GM21423 (cell line): ENCODE results near the gene ANGPTL5.
"Not testable (repeated sequence)": the region's sequence is repeated elsewhere in the genome, so short reads cannot be mapped to it uniquely, and the experiment has no call there.

ENCODE experiments used
- ATAC-seq: cut with Tn5 transposase; IDR thresholded peaks from one replicate; pipeline ENCODE4 v1.9.1; 2021; ENCODE audit warnings: mild to moderate bottlenecking, moderate library complexity; ENCODE audit not compliant: unreplicated experiment

ANGPTL5 gene

DNA sequence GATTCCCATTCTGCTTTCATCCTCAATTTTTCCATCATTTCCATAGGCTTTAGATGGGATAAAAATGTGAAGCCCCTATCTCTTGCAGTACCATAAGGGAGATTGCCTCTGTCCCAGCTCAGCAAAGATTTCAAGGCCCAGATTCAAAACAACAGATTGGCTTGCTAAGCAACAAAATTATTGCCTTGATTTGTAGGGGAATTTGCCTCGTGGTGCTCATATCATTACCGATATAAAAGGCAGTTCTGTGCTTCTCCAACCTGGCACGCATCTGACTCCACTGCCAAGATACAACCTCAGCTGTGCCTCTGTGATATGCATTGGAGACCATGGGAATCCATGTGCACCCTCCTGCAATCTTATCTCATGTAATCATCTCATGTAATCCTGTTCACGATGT is 26.6 kb downstream of the ANGPTL5 start:
- no peak for ATAC-seq

DNA sequence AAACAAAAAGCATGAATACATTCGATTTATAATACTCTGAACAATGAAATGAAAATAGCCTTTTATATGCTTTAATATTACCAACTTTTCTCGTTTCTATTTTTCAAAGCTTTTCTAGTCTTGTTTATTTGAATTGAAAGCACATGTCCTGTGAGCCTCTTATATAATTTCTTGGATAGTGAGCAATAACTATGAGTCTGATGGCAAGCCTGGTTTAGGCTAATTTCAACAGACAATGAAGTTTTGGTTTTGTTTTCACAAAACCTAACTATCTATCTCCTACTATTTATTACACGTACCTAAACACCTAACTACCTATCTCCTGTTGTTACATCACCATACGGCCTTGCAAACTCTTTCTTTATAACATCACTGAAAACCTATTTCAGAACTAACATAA is 30.7 kb downstream of the ANGPTL5 start:
- ATAC-seq: no peak

DNA sequence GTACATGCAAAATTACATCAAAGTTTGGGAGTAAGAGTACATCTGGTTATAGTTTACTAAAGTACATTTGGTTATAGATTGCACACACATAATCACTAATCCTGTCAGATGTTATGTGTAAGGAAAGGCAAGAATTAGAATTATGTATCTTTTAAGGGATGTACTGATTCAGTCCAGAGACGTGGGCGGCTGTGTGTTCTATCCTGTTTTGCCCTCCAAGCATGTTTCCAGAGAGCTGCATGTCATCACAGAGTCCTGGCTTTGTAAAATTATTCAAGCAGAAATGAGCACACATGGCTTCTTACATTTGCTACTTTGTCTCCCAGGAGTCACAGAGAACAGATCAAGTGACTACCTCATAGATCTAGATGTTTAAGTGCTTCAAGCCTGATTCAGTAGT is 34.7 kb downstream of the ANGPTL5 start:
- no peak for ATAC-seq

GRCh38 chr11:101880222-101880621 is 36.1 kb downstream of the ANGPTL5 start:
- ATAC-seq: no peak

GRCh38 chr11:101872171-101872882 is 44.0 kb downstream of the ANGPTL5 start:
- ATAC-seq: no peak

GRCh38 chr11:101870510-101870909 is 45.8 kb downstream of the ANGPTL5 start:
- no peak for ATAC-seq

GRCh38 chr11:101867951-101868350 is 48.4 kb downstream of the ANGPTL5 start:
- ATAC-seq: no peak

DNA sequence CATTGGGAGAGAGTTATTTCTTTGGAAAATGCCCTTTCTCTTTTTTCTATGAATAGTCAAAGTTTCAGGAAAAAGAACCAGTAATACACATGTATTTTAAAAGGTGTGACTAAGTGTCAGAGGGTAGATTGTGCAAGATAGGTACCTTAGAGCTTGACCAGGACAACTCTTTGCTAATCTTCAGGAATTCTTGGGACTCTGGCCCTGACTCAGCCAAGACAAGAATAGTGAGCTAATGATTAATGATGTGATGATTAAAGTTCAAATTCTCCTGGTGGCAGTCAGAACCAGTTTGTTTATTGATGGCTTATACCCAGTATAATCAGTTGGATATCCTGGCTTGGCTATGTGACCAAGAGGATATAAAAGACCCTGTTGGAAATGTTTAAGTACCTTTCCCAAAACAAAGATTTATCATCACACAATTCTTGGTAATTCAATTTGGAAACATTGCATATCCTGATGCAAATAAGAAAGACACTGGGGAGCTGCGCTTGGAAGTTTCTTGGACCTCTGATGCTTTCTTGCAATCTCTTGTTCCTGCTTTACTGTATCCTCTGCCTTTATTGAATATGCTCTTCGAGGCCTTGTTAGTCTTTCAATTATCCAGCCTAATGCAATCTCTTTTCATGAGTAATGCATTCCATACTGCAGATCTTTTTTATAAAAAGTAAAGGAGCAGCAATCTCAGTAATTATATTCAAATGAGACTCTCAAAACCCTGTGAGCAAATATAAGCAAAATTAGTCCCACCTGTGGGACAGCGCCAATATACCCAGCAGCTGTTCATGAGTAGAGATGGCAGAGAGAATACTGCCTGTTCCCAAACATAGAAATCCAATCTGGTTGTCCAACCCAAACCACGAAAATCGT is 49.5 kb downstream of the ANGPTL5 start:
- no peak for ATAC-seq

- ATAC-seq: no peak
Observed at GRCh38 chr11:101864098-101864497, 52.2 kb downstream of the ANGPTL5 start.

GRCh38 chr11:101863361-101863760 is 53.0 kb downstream of the ANGPTL5 start:
- ATAC-seq: no peak

DNA sequence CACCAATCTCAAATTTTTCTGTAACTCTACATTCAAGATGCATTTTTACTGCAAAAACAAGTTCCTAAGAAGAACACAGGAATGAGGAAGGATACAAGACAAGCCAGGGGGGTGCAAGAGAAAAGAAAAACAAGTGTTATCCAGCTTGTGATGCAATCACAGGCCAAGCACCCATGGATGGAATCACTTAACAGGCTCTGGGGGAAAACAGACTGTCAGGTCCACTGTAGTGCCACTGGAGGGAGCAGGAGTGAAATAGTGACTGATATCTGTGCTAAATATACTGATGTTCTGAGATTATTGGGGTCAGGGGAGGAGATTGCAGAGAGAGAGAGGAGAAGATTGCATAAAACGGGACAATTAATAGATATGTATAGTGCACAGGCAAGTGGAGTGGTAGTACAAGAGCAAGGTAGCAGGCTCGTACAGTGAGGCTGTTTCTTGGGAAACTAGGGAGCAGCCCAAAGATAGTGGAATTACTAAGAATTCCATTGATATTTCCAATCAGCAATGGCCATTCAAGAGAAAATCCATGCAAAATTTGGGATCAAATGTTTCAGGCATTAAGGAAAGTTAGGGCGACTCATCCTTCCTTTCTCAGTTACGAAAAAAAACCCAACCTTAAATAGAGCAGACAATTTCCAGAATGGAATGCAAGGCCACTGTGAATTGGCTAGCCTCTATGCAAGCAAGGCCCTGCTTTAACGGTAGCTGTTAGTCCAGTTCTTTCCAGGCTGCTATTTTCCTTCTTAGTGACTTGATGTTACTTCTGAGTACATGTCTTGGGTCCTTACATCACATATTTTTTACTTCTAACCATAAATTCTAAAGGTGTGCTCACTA is 53.7 kb downstream of the ANGPTL5 start:
- no peak for ATAC-seq

DNA sequence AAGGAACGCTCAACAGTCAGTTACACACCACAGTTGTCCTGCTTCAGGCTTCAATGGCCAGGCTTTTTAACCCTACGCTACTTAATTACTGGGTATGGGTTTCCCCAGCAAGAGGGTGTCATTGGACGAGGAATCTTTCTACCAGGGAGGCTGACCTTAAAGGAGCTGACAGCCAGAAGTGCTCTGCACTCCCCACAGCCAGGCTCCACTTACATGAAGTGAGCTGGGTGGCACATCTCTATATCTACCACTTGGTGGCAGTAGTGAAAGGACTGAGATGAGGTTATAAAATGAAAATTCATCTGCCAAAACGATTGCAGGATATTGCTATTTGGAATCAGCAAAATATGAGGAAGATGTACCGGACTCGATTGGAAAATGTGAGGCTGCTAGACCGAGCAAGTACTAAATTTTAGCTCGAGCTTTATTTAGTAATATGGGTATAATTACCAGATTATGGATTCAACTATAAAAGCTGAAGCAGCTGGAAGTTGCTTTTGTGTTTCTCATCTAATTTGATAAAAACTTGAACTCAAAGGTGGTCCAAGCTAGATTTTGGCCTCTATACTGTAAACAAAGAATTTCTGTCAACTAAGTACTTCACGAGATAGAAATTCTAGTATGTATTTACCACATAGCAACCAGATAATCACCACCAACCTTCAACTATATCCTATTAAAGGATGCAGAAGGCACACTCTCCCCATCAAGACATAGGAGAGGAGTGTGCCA is 55.5 kb downstream of the ANGPTL5 start:
- peak; percentile 85 for ATAC-seq

DNA sequence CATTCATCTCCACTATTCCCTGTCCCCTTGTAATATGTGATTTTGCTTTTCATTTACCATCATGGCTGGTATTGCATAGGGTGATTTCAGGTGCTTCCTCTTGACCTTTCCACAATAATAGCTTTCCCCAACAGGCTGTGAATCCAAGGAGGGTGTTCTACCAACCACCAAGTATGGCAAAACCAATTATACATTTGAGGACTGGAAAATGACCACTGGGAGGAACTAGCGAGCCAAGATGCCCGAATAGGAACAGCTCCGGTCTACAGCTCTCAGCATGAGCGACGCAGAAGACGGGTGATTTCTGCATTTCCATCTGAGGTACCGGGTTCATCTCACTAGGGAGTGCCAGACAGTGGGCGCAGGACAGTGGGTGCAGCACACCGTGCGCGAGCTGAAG is 64.1 kb downstream of the ANGPTL5 start:
- ATAC-seq: not testable (repeated sequence)

DNA sequence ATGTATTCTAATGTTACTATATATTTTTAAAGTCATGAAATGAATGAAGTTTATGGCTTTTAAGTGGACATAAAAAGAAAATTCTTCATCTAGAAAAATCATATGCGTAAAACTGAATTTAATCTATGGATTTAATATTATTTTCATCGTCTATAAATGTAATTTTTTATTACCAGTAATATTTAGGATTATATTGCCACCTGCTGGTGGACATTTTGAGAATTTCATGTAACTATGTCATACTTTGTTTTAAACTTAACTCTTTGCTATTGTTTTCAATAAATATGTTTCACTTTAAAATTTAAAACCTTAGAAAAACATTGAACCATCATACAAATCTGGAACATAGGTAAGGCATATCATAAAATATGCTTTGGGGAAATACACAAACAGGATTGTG is 68.1 kb downstream of the ANGPTL5 start:
- ATAC-seq: no peak

DNA sequence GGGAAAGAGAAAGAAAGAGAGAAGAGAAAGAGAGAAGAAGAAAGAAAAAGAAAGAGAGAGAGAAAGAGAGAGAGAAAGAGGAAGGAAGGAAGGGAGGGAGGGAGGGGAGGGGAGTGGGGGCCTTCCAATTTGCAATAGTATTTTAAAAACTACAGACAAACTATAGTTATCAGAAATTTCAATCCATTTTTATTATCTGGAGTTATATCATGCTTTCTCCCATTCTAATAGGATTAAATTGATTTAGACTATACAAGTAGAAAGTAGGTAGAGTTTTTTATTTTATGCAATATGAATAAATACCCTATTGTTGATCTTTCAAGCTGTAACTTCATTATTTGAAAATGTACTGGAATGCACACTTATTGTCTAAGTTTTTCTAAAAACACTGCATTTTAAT is 71.7 kb downstream of the ANGPTL5 start:
- no peak for ATAC-seq

- no peak for ATAC-seq
Observed at GRCh38 chr11:101840704-101841103, 75.6 kb downstream of the ANGPTL5 start.
